Gastrocnemius medialis (tissue), 4 donors: ENCODE data around the gene CCDC9B. TPM values are rescaled to one million over a fixed set of nuclear protein-coding genes. Genes with fewer than 3 reads are reported as not detected.

Experiments
- ATAC-seq, 2 donors: fragments of 150-250 bp; one replicate each; pipeline ENCODE4 v1.9.1; 2016
- DNase-seq, 2 donors: peaks; one replicate each; pipeline ENCODE4 v3.0.0-alpha.2; 2019
- H3K27ac ChIP-seq, 4 donors: fragments of 200-600 bp; sonication (generic); 1 replicate in 1 of 4; 2 replicates in 3 of 4; pipeline ENCODE4 v1.5.1; 2016 to 2018; ENCODE audit warnings: mild to moderate bottlenecking in 2 of 4, moderate library complexity in 1 of 4
- H3K27me3 ChIP-seq, 3 donors: fragments of 200-600 bp; sonication (generic) in 2 of 3; 1 replicate in 1 of 3; 2 replicates in 2 of 3; pipeline versions ENCODE4 v1.5.1 to v1.6.0; 2016 to 2019; ENCODE audit warnings: mild to moderate bottlenecking in 1 of 3, moderate library complexity in 1 of 3
- H3K36me3 ChIP-seq, 2 donors: fragments of 200-600 bp; sonication (generic) in 1 of 2; one replicate each; pipeline ENCODE4 v1.5.1; 2017 to 2018
- H3K4me1 ChIP-seq, 2 donors: fragments of 200-600 bp; sonication (generic) in 1 of 2; one replicate each; pipeline ENCODE4 v1.5.1; 2016 to 2017; ENCODE audit warnings: mild to moderate bottlenecking in 2 of 2
- H3K4me3 ChIP-seq, 4 donors: fragments of 200-600 bp; sonication (generic) in 3 of 4; 1 replicate in 1 of 4; 2 replicates in 3 of 4; pipeline ENCODE4 v1.5.1; 2016 to 2019; ENCODE audit warnings: mild to moderate bottlenecking in 2 of 4
- H3K9me3 ChIP-seq, 3 donors: fragments of 200-600 bp; sonication (generic) in 2 of 3; 1 replicate in 1 of 3; 2 replicates in 2 of 3; pipeline ENCODE4 v1.5.1; 2016 to 2019
- CTCF ChIP-seq, 5 experiments: fragments of 450-650 bp in 3 of 5; fragments of 200-600 bp in 2 of 5; sonication (generic) in 2 of 5; IDR thresholded peaks in 4 of 5; conservative IDR thresholded peaks in 1 of 5; 1 replicate in 4 of 5; 2 replicates in 1 of 5; pipeline ENCODE4 v1.5.1; 2016 to 2019; ENCODE audit warnings: antibody characterized with exemption in 5 of 5, mild to moderate bottlenecking in 3 of 5, moderate library complexity in 3 of 5
- POLR2A ChIP-seq, 2 donors: fragments of 450-650 bp; IDR thresholded peaks; one replicate each; pipeline ENCODE4 v1.6.1; 2017; ENCODE audit warnings: antibody characterized with exemption in 2 of 2, mild to moderate bottlenecking in 2 of 2, moderate library complexity in 2 of 2
- in situ Hi-C, 4 donors: fragments of 200-750 bp; cut with MboI; loops; one replicate each; pipeline versions ENCODE4 v1.15.0 to v1.8.0; 2017; ENCODE audit warnings: low sequenced_read_pairs in 4 of 4
- intact Hi-C: fragments of 100-400 bp; cut with DNase I; formaldehyde crosslinking; loops from one replicate; pipeline ENCODE4 v1.15.1; 2023; ENCODE audit warnings: low total_unique reads
- total RNA-seq, 4 donors: library from RNA; depleted of rRNA; stranded (reverse); fragments of >200 nt; gene quantifications; one replicate each; pipeline versions ENCODE4 v1.1.0 to v1.2.3, GENCODE V29; 2016

CCDC9B gene
- total RNA-seq, 4 donors from 2014 or later: 14.4 to 55.1 (median 20.5) TPM

GRCh38 chr15:40325700-40326099, 15.0 kb downstream of the CCDC9B start:
- DNase-seq (no peak), ATAC-seq (no peak)
- Histone ChIP-seq H3K27me3 (no peaks in the 10 kb centered on the region), H3K4me3 (peak overlapping the region in 3 of 4 donors; percentile 63 to 84 (median 84)), H3K9me3 (no peaks in the 10 kb centered on the region), H3K36me3 (peaks cover 0 to 8% of the 10 kb centered on the region in 2 donors), H3K27ac (peak overlapping the region in 3 of 4 donors; percentile 9 to 70 (median 21)), H3K4me1 (peaks cover 25 to 33% of the 10 kb centered on the region in 2 donors)
- intact Hi-C loops: no loop called here
- in situ Hi-C loops: no loop called here
- TF ChIP-seq CTCF (IDR thresholded peaks at IDR 0.05 in 4 of 5, conservative IDR thresholded peaks at IDR 0.05 in 1 of 5): no peak
- TF ChIP-seq POLR2A (IDR thresholded peaks at IDR 0.05): no peak

- H3K4me1 ChIP-seq: peaks cover 25 to 28% of the 10 kb centered on the region in 2 donors
- peak overlapping the region; percentile 63 to 84 (median 79) for H3K4me3 ChIP-seq
- in situ Hi-C loops: no loop called here
- DNase-seq (no peak), ATAC-seq (no peak)
- peaks cover 0 to 8% of the 10 kb centered on the region in 2 donors for H3K36me3 ChIP-seq
- H3K9me3 ChIP-seq: no peaks in the 10 kb centered on the region
- peak overlapping the region; percentile 21 to 87 (median 74) for H3K27ac ChIP-seq
- TF ChIP-seq CTCF (IDR thresholded peaks at IDR 0.05 in 4 of 5, conservative IDR thresholded peaks at IDR 0.05 in 1 of 5) (no peak), POLR2A (IDR thresholded peaks at IDR 0.05) (no peak)
- no peaks in the 10 kb centered on the region for H3K27me3 ChIP-seq
- intact Hi-C loops: no loop called here
Measured at GRCh38 chr15:40325188-40325587, 15.6 kb downstream of the CCDC9B start.

GRCh38 chr15:40323953-40324937, 16.5 kb downstream of the CCDC9B start:
- Histone ChIP-seq H3K4me1 (peaks cover 25 to 26% of the 10 kb centered on the region in 2 donors), H3K9me3 (no peaks in the 10 kb centered on the region), H3K27me3 (no peaks in the 10 kb centered on the region), H3K4me3 (peak overlapping the region; percentile 63 to 84 (median 79)), H3K36me3 (peaks cover 0 to 8% of the 10 kb centered on the region in 2 donors), H3K27ac (peak overlapping the region; percentile 70 to 88 (median 83))
- DNase-seq: no peak
- intact Hi-C loops (loop anchor here (1.0 to 5.0 kb wide), 4 partner anchors 15 to 98 kb away; partner anchors contain the start of gene IVD), in situ Hi-C loops (no loop called here)
- ATAC-seq: peak; percentile 15 to 21
- no peak for TF ChIP-seq CTCF (IDR thresholded peaks at IDR 0.05 in 4 of 5, conservative IDR thresholded peaks at IDR 0.05 in 1 of 5)
- no peak for TF ChIP-seq POLR2A (IDR thresholded peaks at IDR 0.05)

- H3K36me3 ChIP-seq: peaks cover 0 to 8% of the 10 kb centered on the region in 2 donors
- DNase-seq: peak; percentile 79 to 89
- TF ChIP-seq CTCF (IDR thresholded peaks at IDR 0.05 in 4 of 5, conservative IDR thresholded peaks at IDR 0.05 in 1 of 5) (peak; percentile 53 to 88 (median 76)), POLR2A (IDR thresholded peaks at IDR 0.05) (peak; percentile 75 to 78)
- H3K4me3 ChIP-seq: peak within 1 kb of the TSS; percentile 63 to 84 (median 79)
- ATAC-seq: peak; percentile 81 to 85
- H3K9me3 ChIP-seq: no peaks in the 10 kb centered on the region
- H3K4me1 ChIP-seq: peaks cover 25 to 26% of the 10 kb centered on the region in 2 donors
- in situ Hi-C loops (no loop called here), intact Hi-C loops (loop anchor here (1.0 to 5.0 kb wide), 4 partner anchors 16 to 99 kb away; partner anchors contain the start of gene IVD)
- peak within 1 kb of the TSS; percentile 70 to 88 (median 86) for H3K27ac ChIP-seq
- H3K27me3 ChIP-seq: no peaks in the 10 kb centered on the region
Measured at GRCh38 chr15:40323239-40323952, 17.3 kb downstream of the CCDC9B start, which contains the start of gene INAFM2. INAFM2 (plus strand) TSS chr15:40323692; CDS start chr15:40324056, 364 bp downstream.
